HepG2 (cell line): ENCODE measurements around the gene NLRC5.
"Not testable (repeated sequence)": the region's sequence is repeated elsewhere in the genome, so short reads cannot be mapped to it uniquely, and the experiment has no call there.

Experiments used
- CBX2 ChIP-seq, 2 experiments: fragments of 200-600 bp in 1 of 2; sonication (generic); formaldehyde crosslinking in 1 of 2; IDR thresholded peaks; 2 replicates each; pipeline versions ENCODE4 v1.7.0 to v1.8.1; 2018 to 2022; ENCODE audit warnings: low read depth in 2 of 2, low read length in 1 of 2, mild to moderate bottlenecking in 1 of 2, missing genetic modification reagents in 1 of 2
- E2F1 ChIP-seq: sonication (generic); formaldehyde crosslinking; IDR thresholded peaks from 2 replicates; pipeline ENCODE4 v1.5.0; 2020; ENCODE audit warnings: missing genetic modification reagents
- JUNB ChIP-seq: sonication (generic); formaldehyde crosslinking; IDR thresholded peaks from 2 replicates; pipeline ENCODE4 v1.8.0; 2022; ENCODE audit warnings: missing genetic modification reagents, mild to moderate bottlenecking, borderline replicate concordance

GRCh38 chr16:56973899-56974298 lies 15.5 kb upstream of the NLRC5 start:
- not testable (repeated sequence) for TF ChIP-seq CBX2 (IDR thresholded peaks at IDR 0.05; ENCODE audit: low read depth, low read length); CBX2 (CRISPR knock-in tag; IDR thresholded peaks at IDR 0.05; ENCODE audit: low read depth); JUNB (CRISPR knock-in tag); E2F1 (CRISPR knock-in tag)
